ENCODE results near the gene CD72. TPM values are rescaled to one million over a fixed set of nuclear protein-coding genes. Genes with fewer than 3 reads are reported as not detected.
A peak's percentile ranks its signal among the peaks of the same experiment; 100 is the strongest.

Gene CD72
- polyA plus RNA-seq, 2 of the 4 experiments (the other 2 are of a cell fraction), result 0.44 to 1.2 TPM

GRCh38 chr9:35605351-35606137 is 12.7 kb downstream of the CD72 start:
- peak in 1 of 2 experiments; percentile 15; a peak in 3 of 6 replicates for ATAC-seq

GRCh38 chr9:35604578-35605350 is 13.4 kb downstream of the CD72 start, which contains the start of gene TESK1:
Gene TESK1, plus strand, starts transcription at chr9:35605262. Its CDS starts 358 bp downstream, at chr9:35605620.
- TF ChIP-seq NPAS2 (CRISPR knock-in tag; IDR thresholded peaks at IDR 0.05; ENCODE audit: borderline replicate concordance), result no peak
- TF ChIP-seq RFX5 (IDR thresholded peaks at IDR 0.05), result no peak
- 0 out of 3 replicates have a peak, but pooled peaks have one; percentile 26 for TF ChIP-seq BCL3 (IDR thresholded peaks at IDR 0.05)
- no peak for TF ChIP-seq ZC3H11A (IDR thresholded peaks at IDR 0.05)
- TF ChIP-seq EHMT2 (IDR thresholded peaks at IDR 0.05; ENCODE audit: low read depth), result no peak
- TF ChIP-seq CTCF (IDR thresholded peaks at IDR 0.05), result no peak
- no peak for TF ChIP-seq MYC (IDR thresholded peaks at IDR 0.05; ENCODE audit: borderline replicate concordance, low read length)
- TF ChIP-seq POLR2A (IDR thresholded peaks at IDR 0.05; ENCODE audit: low read length), result peak; percentile 16; the same call in 1 of the 2 replicates
- TF ChIP-seq MAX (IDR thresholded peaks at IDR 0.05), result peak; percentile 45; the same call in 1 of the 2 replicates
- TF ChIP-seq TP53 (CRISPR knock-in tag; IDR thresholded peaks at IDR 0.05), result peak; percentile 82; the same call in 1 of the 2 replicates
- no peak for TF ChIP-seq HES2 (IDR thresholded peaks at IDR 0.05)
- TF ChIP-seq ATOH8 (CRISPR knock-in tag; IDR thresholded peaks at IDR 0.05; ENCODE audit: low read depth), result no peak
- no peak for TF ChIP-seq ZFP36 (IDR thresholded peaks at IDR 0.05; ENCODE audit: borderline replicate concordance, partially characterized antibody)
- TF ChIP-seq PHF8 (IDR thresholded peaks at IDR 0.05; ENCODE audit: borderline replicate concordance, low read depth), result peak; percentile 72
- no peak for TF ChIP-seq ZNF302 (CRISPR knock-in tag; IDR thresholded peaks at IDR 0.05)
- TF ChIP-seq CHD2 (IDR thresholded peaks at IDR 0.05; ENCODE audit: low read length, partially characterized antibody), result no peak
- TF ChIP-seq USF2 (IDR thresholded peaks at IDR 0.05), result no peak
- no peak for TF ChIP-seq PBX3 (IDR thresholded peaks at IDR 0.05)
- no peak for TF ChIP-seq RARB (CRISPR knock-in tag; IDR thresholded peaks at IDR 0.05)
- no peak for TF ChIP-seq CEBPB (IDR thresholded peaks at IDR 0.05)
- no peak for TF ChIP-seq RNF2 (IDR thresholded peaks at IDR 0.05; ENCODE audit: borderline replicate concordance, low read depth)
- TF ChIP-seq MAFK (IDR thresholded peaks at IDR 0.05; ENCODE audit: partially characterized antibody), result no peak
- no peak for TF ChIP-seq CBX2 (IDR thresholded peaks at IDR 0.05; ENCODE audit: borderline replicate concordance, low read depth)
- TF ChIP-seq SREBF2 (IDR thresholded peaks at IDR 0.05), result no peak
- TF ChIP-seq HDAC2 (IDR thresholded peaks at IDR 0.05), result no peak
- ChIA-PET POLR2A (interaction anchor here (0.6 to 2.1 kb wide), 7 partner anchors 42 to 532 kb away, joined by 3 to 10 read pairs (median 4); partner anchors contain the start of genes ATOSB, CCDC107, CREB3 and RMRP), CTCF (interaction anchor here (0.9 to 2.6 kb wide), 9 partner anchors 12 to 490 kb away, joined by 3 to 13 read pairs (median 9); partner anchors contain the start of genes CCDC107, RMRP and RUSC2)
- Histone ChIP-seq H3K9me3 (no peaks in the 10 kb centered on the region), H3K4me2 (peak within 1 kb of the TSS; percentile 82), H3K4me3 (peak within 1 kb of the TSS; percentile 80), H3K4me1 (peaks cover 11% of the 10 kb centered on the region), H3K27ac (peak within 1 kb of the TSS; percentile 86 to 95)
- under 1% methylated on average over 18 of the region's 55 CpGs for WGBS (ENCODE audit: missing lambda C conversion rate)
- ATAC-seq, result peak; percentile 64 to 70
- FAIRE-seq, result no peak
- peak; percentile 87 to 90 for DNase-seq (ENCODE audit: low read depth in 1 of 2, low spot score in 1 of 2)

More at GRCh38 chr9:35605351-35606137, 12.7 kb downstream of the CD72 start:
- H3K9me3 ChIP-seq, result no peaks in the 10 kb centered on the region
- ChIA-PET CTCF (interaction anchor here (0.9 to 2.6 kb wide), 5 partner anchors 17 to 116 kb away, joined by 3 to 11 read pairs (median 4); partner anchors contain the start of gene RUSC2), POLR2A (interaction anchor here (1.0 to 2.1 kb wide), 6 partner anchors 52 to 533 kb away, joined by 3 to 10 read pairs (median 3); partner anchors contain the start of genes ATOSB, CCDC107, CREB3 and RMRP)
- TF ChIP-seq EHMT2 (IDR thresholded peaks at IDR 0.05; ENCODE audit: low read depth), result no peak
- 0 out of 5 replicates have a peak, but pooled peaks have one; percentile 20 to 34 for TF ChIP-seq JUN (IDR thresholded peaks at IDR 0.05)
- no peak for TF ChIP-seq MAFK (IDR thresholded peaks at IDR 0.05; ENCODE audit: partially characterized antibody)
- TF ChIP-seq RFX5 (IDR thresholded peaks at IDR 0.05), result no peak
- H3K4me3 ChIP-seq, result peak overlapping the region; percentile 80
- FAIRE-seq, result no peak
- H3K4me2 ChIP-seq, result peak overlapping the region; percentile 82
- peak in 1 of 2 experiments; percentile 69 for DNase-seq (ENCODE audit: low read depth in 1 of 2, low spot score in 1 of 2)
- peaks cover 11% of the 10 kb centered on the region for H3K4me1 ChIP-seq
- peak overlapping the region; percentile 86 to 95 for H3K27ac ChIP-seq
- WGBS (ENCODE audit: missing lambda C conversion rate), result 3% methylated on average over 28 of the region's 76 CpGs

Data from A549 (cell line).